ENCODE results near the gene GGA3.
"Not testable (repeated sequence)": the region's sequence is repeated elsewhere in the genome, so short reads cannot be mapped to it uniquely, and the experiment has no call there.

Gene GGA3

DNA sequence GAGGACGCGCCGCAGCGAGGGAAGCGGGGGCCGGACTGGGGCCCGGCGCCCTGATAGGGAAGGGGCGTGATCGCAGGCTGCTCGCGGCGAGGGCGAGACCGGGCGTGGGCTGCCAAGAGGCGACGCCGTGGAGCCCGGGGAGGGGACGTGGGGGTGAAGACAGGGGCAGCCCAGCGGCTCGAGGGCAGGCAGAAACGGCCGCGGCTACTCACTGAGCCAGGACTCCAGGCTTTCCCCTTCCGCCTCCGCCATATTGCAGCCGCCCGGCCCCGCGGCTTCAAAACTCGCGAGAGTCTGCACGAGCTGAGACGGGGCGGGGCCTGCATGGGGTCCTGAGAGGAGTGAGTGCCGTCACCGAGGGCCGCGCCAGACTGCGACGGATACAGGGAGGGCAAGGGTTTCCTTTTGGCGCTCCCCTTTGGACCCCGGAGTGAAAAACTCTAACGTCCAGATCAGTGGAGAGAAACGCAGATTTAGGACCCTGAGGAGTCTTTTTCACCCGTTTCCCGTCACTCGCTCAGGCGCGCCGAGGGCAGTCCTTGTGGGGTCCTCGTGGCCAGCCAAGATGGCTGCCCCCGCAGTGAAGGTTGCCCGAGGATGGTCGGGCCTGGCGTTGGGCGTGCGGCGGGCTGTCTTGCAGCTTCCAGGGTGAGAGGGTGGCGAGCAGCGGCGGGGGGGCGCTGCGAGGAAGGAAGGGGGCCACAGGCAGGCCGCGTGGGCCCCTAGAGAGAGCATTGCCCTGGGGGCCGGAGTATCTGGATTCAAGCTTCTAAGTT, at the start of gene GGA3, which contains the start of gene MRPS7:
TSS of gene GGA3 (minus strand) at position 271 of the 776 bp plus-strand sequence. CDS start at position 252, 19 bp downstream.
TSS of gene MRPS7 (plus strand) at position 544 of the 776 bp plus-strand sequence. CDS start at position 566, 22 bp downstream.
- DNase-seq = peak; percentile 65 to 94

- no peak for DNase-seq
Measured at GRCh38 chr17:75308732-75309629, 47.6 kb upstream of the GGA3 start.

DNA sequence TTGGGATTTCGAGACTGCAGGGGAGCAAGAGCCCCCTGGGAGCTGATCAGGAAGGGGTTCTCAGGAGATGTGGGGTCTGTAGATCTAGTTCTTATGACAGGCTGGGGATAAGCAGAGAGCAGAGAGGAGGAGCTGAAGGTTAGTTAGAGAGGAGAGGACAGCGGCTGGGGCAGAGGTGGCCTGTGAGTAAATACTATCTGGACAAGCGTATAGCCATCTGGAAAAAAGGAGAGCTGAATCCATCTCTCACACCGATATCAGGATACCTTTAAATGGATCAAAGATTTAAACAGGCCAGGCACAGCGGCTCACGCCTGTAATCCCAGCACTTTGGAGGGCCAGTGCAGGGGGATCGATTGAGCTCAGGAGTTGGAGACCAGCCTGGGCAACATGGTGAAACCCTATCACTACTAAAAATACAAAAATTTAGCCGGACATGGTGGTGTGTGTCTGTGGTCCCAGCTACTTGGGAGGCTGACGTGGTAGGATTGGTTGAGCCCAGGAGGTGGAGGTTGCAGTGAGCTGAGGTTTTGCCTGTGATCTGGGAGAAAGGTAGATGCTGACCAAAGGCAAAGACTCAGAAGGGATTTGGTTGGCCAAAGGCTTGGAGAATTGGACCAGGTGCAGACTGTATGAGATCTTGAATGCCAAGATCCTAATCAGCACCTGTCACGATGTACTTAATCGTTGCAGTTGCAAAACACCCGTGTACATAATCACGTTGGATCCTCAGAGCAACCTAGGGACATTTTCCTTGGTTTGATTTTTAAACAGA, 46.7 kb upstream of the GGA3 start:
- DNase-seq = no peak

- no peak for DNase-seq
Measured at GRCh38 chr17:75301502-75302206, 40.2 kb upstream of the GGA3 start.

- no peak for DNase-seq
Measured at GRCh38 chr17:75301049-75301448, 39.6 kb upstream of the GGA3 start.

DNA sequence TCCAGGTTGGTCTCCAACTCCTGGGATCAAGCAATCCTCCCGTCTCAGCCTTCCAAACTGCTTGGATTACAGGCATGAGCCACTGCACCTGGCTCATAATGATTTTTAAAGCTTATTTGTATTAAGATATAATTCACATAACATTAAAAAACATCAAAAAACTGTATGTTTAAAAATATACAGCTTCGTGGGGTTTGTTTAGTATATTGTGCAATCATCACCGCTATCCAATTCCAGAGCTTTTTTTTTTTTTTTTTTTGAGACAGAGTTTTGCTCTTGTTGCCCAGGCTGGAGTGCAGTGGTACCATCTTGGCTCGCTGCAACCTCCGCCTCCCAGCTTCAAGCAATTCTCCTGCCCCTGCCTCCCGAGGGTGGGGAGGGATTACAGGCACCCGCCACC, 38.9 kb upstream of the GGA3 start:
- DNase-seq = no peak

- DNase-seq = no peak
Measured at GRCh38 chr17:75295201-75296158, 34.1 kb upstream of the GGA3 start.

DNA sequence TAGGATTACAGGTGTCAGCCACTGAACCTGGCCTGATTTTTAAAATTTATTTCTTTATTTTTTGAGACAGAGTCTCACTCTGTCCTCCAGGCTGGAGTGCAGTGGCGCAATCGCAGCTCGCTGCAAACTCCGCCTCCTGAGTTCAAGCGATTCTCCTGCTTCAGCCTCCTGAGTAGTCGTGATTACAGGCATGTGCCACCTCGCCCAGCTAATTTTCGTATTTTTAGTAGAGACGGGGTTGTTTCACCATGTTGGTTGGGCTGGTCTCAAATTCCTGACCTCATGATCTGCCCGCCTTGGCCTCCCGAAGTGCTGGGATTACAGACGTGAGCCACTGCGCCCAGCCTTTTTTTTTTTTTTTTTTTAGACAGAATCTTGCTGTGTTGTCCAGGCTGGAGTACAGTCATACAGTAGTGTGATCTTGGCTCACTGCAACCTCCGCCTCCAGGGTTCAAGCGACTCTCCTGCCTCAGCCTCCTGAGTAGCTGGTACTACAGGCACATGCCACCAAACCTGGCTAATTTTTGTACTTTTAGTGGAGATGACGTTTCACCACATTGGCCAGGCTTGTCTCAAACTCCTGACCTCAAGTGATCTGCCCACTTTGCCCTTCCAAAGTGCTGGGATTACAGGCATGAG, 31.5 kb upstream of the GGA3 start:
- DNase-seq = not testable (repeated sequence)

GRCh38 chr17:75289832-75290337, 28.5 kb upstream of the GGA3 start:
- no peak for DNase-seq

GRCh38 chr17:75289115-75289831, 27.9 kb upstream of the GGA3 start, which contains the start of gene SLC25A19:
Gene SLC25A19, minus strand, starts transcription at chr17:75289433. Its CDS starts 2,669 bp downstream, at chr17:75286764.
- peak; percentile 82 to 94 for DNase-seq

DNA sequence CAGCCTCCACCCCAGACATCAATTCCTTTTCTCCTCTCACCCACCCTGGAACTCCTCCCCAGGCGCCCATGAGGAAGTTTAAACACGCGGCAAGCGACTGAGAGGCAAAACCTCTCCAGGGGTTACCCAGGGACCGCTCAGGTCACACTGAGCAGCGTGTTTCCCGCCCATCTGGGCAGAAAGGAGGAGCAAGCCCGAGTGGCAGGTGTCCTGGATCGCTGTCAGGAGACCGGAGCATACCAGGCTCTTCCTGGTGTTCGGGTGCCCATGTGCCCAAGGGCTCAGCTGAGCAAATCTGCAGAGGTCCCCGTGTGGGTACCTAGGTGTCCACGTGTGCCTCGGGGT, 27.3 kb upstream of the GGA3 start:
- no peak for DNase-seq

GRCh38 chr17:75288359-75288758, 27.0 kb upstream of the GGA3 start:
- no peak for DNase-seq

- DNase-seq = no peak
Measured at GRCh38 chr17:75287221-75287620, 25.8 kb upstream of the GGA3 start.

DNA sequence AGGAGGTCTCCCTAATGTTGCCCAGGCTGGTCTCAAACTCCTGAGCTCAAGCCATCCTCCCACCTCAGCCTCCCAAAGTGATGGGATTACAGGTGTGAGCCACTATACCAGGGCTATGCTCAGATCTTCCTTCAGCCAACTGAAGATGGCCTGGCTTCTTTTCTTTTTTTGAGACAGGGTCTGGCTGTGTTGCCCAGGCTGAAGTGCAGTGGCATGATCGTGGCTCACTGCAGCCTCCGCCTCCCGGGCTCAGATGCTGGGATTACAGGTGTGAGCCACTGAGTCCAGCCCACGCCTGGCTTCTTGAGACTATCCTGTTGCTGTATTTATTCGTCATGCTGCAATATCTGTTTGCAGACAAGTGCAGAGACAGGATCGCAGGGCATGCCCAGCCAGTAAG, 23.7 kb upstream of the GGA3 start:
- DNase-seq = no peak

- DNase-seq = not testable (repeated sequence)
Measured at GRCh38 chr17:75280189-75280588, 18.8 kb upstream of the GGA3 start.

GRCh38 chr17:75277664-75278071, 16.3 kb upstream of the GGA3 start:
- DNase-seq = no peak

- no peak for DNase-seq
Measured at GRCh38 chr17:75273977-75274708, 12.7 kb upstream of the GGA3 start.

DNA sequence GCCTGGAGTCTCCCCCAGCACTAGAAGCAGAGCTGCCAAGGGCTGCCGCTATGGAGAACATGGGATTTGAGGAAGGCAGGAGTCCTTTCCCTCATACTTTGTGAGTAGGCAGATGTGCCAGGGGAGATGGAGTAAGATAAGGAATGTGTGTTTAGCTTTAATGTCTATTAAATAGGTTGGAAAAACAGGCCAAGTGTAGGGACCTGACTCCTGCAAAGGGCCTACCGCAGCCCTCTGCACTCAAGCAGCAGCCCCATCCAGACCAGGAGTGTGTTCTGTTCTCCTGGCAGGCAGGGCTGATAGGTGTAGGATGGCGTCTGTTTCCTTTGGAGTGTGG, 11.4 kb upstream of the GGA3 start:
- DNase-seq = peak in 1 of 2 experiments; percentile 19

All from cerebellar nuclear complex (tissue), 1 donor.